Esophagus muscularis mucosa (tissue), 4 donors: ENCODE data around the gene CD96. TPM values are rescaled to one million over a fixed set of nuclear protein-coding genes. Genes with fewer than 3 reads are reported as not detected.

Source experiments
- DNase-seq: peaks from one replicate; pipeline ENCODE4 v3.0.0-alpha.2; 2017; ENCODE audit errors: extremely low spot score
- H3K27ac ChIP-seq, 4 donors: fragments of 200-600 bp; sonication (generic); replicated peaks in 1 of 4; 1 replicate in 3 of 4; 2 replicates in 1 of 4; pipeline ENCODE4 v1.5.1; 2016 to 2019; ENCODE audit warnings: mild to moderate bottlenecking in 1 of 4
- H3K27me3 ChIP-seq, 4 donors: fragments of 200-600 bp; sonication (generic); one replicate each; pipeline versions ENCODE4 v1.5.1 to v1.6.0; 2016 to 2019
- H3K36me3 ChIP-seq, 4 donors: fragments of 200-600 bp; sonication (generic); one replicate each; pipeline ENCODE4 v1.5.1; 2016 to 2019
- H3K4me1 ChIP-seq, 4 donors: fragments of 200-600 bp; sonication (generic); one replicate each; pipeline ENCODE4 v1.5.1; 2016 to 2019
- H3K4me3 ChIP-seq, 4 donors: fragments of 200-600 bp; sonication (generic); 1 replicate in 2 of 4; 2 replicates in 2 of 4; pipeline ENCODE4 v1.5.1; 2016 to 2019; ENCODE audit warnings: mild to moderate bottlenecking in 4 of 4, moderate library complexity in 1 of 4
- H3K9me3 ChIP-seq, 4 donors: fragments of 200-600 bp; sonication (generic); 1 replicate in 3 of 4; 2 replicates in 1 of 4; pipeline ENCODE4 v1.5.1; 2016 to 2019
- EP300 ChIP-seq: sonication (generic); formaldehyde crosslinking; IDR thresholded peaks from one replicate; pipeline ENCODE4 v1.6.1; 2017; ENCODE audit warnings: antibody characterized with exemption
- POLR2A ChIP-seq: fragments of 450-650 bp; IDR thresholded peaks from one replicate; pipeline ENCODE4 v1.6.1; 2017; ENCODE audit warnings: antibody characterized with exemption, moderate library complexity, mild to moderate bottlenecking, low read depth
- POLR2AphosphoS5 ChIP-seq, 2 donors: sonication (generic); formaldehyde crosslinking; IDR thresholded peaks; one replicate each; pipeline ENCODE4 v1.6.1; 2017; ENCODE audit warnings: antibody characterized with exemption in 2 of 2
- WGBS: methylation state at CpG from one replicate; pipeline ENCODE4 v1.1.5; 2018; 5-methylcytosine and 5-hydroxymethylcytosine counted together
- intact Hi-C: fragments of 100-400 bp; cut with DNase I; formaldehyde crosslinking; loops from one replicate; pipeline ENCODE4 v1.15.1; 2023
- total RNA-seq, 4 donors: library from RNA; depleted of rRNA; stranded (reverse); fragments of >200 nt; gene quantifications; one replicate each; pipeline versions ENCODE4 v1.1.0 to v1.2.1, GENCODE V29; 2016
- TF ChIP-seq, protein P1 (sequence below), 3 experiments: fragments of 200-600 bp in 2 of 3; fragments of 450-650 bp in 1 of 3; sonication (generic) in 2 of 3; IDR thresholded peaks; one replicate each; pipeline ENCODE4 v1.5.1; 2017 to 2019; ENCODE audit warnings: antibody characterized with exemption in 3 of 3, mild to moderate bottlenecking in 2 of 3, moderate library complexity in 1 of 3

The CD96 gene
- total RNA-seq, 4 donors from 2014 or later: 0.17 to 1.5 (median 0.43) TPM

- Histone ChIP-seq H3K36me3 (no peaks in the 10 kb centered on the region), H3K4me3 (no peak overlapping the region), H3K27ac (no peak overlapping the region), H3K4me1 (no peaks in the 10 kb centered on the region), H3K9me3 (no peaks in the 10 kb centered on the region), H3K27me3 (peaks cover 0 to 12% (median 0%) of the 10 kb centered on the region in 4 donors)
- no peak for DNase-seq
- TF ChIP-seq POLR2AphosphoS5 (IDR thresholded peaks at IDR 0.05) (no peak), EP300 (no peak), POLR2A (no peak)
- TF ChIP-seq, protein P1, sequence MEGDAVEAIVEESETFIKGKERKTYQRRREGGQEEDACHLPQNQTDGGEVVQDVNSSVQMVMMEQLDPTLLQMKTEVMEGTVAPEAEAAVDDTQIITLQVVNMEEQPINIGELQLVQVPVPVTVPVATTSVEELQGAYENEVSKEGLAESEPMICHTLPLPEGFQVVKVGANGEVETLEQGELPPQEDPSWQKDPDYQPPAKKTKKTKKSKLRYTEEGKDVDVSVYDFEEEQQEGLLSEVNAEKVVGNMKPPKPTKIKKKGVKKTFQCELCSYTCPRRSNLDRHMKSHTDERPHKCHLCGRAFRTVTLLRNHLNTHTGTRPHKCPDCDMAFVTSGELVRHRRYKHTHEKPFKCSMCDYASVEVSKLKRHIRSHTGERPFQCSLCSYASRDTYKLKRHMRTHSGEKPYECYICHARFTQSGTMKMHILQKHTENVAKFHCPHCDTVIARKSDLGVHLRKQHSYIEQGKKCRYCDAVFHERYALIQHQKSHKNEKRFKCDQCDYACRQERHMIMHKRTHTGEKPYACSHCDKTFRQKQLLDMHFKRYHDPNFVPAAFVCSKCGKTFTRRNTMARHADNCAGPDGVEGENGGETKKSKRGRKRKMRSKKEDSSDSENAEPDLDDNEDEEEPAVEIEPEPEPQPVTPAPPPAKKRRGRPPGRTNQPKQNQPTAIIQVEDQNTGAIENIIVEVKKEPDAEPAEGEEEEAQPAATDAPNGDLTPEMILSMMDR (IDR thresholded peaks at IDR 0.05): no peak
- WGBS: 74% methylated on average over 6 of the region's 6 CpGs
- intact Hi-C loops: no loop called here
Observed at GRCh38 chr3:111652492-111653180, 110.6 kb downstream of the CD96 start.

DNA sequence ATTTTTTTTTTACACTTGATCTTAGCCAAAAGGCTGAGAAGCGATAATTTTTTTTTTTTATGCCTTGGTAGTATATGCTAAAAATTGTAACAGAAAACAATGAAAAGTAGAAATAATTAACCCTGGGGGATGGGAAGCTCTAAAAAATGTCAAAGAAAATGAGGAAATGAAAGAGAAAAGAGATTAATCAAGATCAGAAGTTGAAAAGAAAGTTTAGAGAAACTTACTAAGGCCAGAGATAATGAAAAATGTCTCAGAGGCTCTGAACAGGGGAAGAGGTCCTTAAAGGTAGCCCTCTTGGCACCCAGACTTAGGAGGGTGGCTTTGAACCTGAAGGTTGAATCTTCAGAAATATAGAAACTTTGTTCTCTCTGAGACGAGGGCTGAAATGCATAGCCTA is 111.8 kb downstream of the CD96 start:
- no peak overlapping the region for H3K27ac ChIP-seq
- DNase-seq: no peak
- H3K27me3 ChIP-seq: peaks cover 0 to 12% (median 0%) of the 10 kb centered on the region in 4 donors
- H3K4me3 ChIP-seq: no peak overlapping the region
- TF ChIP-seq EP300 (no peak), POLR2A (no peak), POLR2AphosphoS5 (IDR thresholded peaks at IDR 0.05) (no peak)
- TF ChIP-seq, protein P1 (IDR thresholded peaks at IDR 0.05): no peak
- no peaks in the 10 kb centered on the region for H3K36me3 ChIP-seq
- H3K4me1 ChIP-seq: no peaks in the 10 kb centered on the region
- H3K9me3 ChIP-seq: no peaks in the 10 kb centered on the region
- intact Hi-C loops: no loop called here
- WGBS: 87% methylated on average over 2 of the region's 2 CpGs

DNA sequence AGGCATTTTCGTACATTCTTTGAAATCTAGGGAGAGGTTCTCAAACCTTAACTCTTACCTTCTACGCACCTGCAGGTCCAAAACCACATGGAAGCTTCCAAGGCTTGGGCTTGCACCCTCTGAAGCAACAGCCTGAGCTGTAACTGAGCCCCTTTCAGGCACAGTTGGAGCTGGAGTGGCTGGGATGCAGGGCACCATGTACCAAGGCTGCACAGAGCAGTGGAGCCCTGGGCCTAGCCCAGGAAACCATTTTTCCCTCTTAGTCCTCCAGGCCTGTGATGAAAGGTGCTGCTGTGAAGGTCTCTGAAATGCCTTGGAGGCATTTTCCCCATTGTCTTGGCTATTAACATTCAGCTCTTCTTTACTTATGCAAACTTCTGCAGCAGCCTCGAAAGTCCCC is 120.0 kb downstream of the CD96 start:
- no peaks in the 10 kb centered on the region for H3K36me3 ChIP-seq
- DNase-seq: no peak
- H3K27me3 ChIP-seq: peaks cover 0 to 4% (median 0%) of the 10 kb centered on the region in 4 donors
- intact Hi-C loops: no loop called here
- H3K27ac ChIP-seq: no peak overlapping the region
- H3K4me3 ChIP-seq: no peak overlapping the region
- H3K9me3 ChIP-seq: no peaks in the 10 kb centered on the region
- no peak for TF ChIP-seq EP300
- no peak for TF ChIP-seq POLR2AphosphoS5 (IDR thresholded peaks at IDR 0.05)
- TF ChIP-seq, protein P1 (IDR thresholded peaks at IDR 0.05): no peak
- no peak for TF ChIP-seq POLR2A
- 84% methylated on average over 3 of the region's 3 CpGs for WGBS
- no peaks in the 10 kb centered on the region for H3K4me1 ChIP-seq

DNA sequence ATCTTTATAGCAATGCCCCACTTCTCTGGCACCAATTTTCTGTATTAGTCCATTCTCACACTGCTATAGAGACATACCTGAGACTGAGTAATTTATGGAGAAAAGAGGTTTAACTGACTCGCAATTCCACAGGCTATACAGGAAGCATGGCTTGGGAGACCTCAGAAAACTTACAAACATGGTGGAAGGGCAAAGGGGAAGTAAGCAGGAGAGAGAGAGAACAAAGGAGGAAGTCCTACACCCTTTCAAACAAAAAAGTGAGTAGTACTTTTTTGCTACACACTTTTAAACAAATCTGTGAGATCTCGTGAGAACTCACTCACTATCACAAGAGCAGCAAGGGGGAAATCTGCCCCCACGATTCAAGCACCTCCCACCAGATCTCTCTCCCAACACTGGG is 120.9 kb downstream of the CD96 start:
- H3K9me3 ChIP-seq: no peaks in the 10 kb centered on the region
- H3K4me1 ChIP-seq: no peaks in the 10 kb centered on the region
- no peak overlapping the region for H3K4me3 ChIP-seq
- WGBS: 71% methylated on average over 3 of the region's 3 CpGs
- no peak overlapping the region for H3K27ac ChIP-seq
- TF ChIP-seq POLR2A (no peak), EP300 (no peak), POLR2AphosphoS5 (IDR thresholded peaks at IDR 0.05) (no peak)
- TF ChIP-seq, protein P1 (IDR thresholded peaks at IDR 0.05): no peak
- intact Hi-C loops: no loop called here
- no peaks in the 10 kb centered on the region for H3K36me3 ChIP-seq
- peaks cover 0 to 4% (median 0%) of the 10 kb centered on the region in 4 donors for H3K27me3 ChIP-seq
- DNase-seq: no peak
